Measurements from ENCODE around the gene TOMM34. TPM values are rescaled to one million over a fixed set of nuclear protein-coding genes. Genes with fewer than 3 reads are reported as not detected.

The TOMM34 gene
- total RNA-seq, 1 donor from 2014 or later = 19.3 TPM

GRCh38 chr20:44941120-44941691 is 19.0 kb downstream of the TOMM34 start:
- ATAC-seq (no peak), DNase-seq (ENCODE audit: low spot score) (no peak)
- intact Hi-C loops (cut with DNase I) = no loop called here

DNA sequence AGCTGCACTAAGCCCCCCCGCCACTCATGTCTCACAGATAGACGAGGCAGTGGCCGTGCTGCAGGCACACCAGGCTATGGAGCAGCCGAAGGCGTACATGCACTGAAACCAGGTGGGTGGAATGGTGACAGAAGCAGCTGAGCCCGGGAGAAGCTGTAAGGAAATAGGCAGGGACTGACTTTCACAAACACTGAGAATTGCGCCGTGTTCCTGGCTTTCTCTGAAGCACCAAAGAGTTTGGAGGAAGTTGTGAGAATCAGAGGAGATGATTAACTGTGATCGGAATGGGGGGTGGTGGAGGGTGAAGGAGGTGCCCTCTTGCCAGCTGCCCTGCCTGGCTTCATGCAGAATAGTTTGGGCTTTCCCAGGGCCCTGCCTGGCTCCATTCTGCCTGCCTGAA is 21.6 kb downstream of the TOMM34 start:
- no peak for DNase-seq (ENCODE audit: low spot score)
- intact Hi-C loops (cut with DNase I) = no loop called here

GRCh38 chr20:44936510-44936909 is 23.7 kb downstream of the TOMM34 start:
- intact Hi-C loops (cut with DNase I) = no loop called here
- ATAC-seq (no peak), DNase-seq (ENCODE audit: low spot score) (no peak)

More for the DNA sequence above, 21.6 kb downstream of the TOMM34 start:
- ATAC-seq = no peak

DNA sequence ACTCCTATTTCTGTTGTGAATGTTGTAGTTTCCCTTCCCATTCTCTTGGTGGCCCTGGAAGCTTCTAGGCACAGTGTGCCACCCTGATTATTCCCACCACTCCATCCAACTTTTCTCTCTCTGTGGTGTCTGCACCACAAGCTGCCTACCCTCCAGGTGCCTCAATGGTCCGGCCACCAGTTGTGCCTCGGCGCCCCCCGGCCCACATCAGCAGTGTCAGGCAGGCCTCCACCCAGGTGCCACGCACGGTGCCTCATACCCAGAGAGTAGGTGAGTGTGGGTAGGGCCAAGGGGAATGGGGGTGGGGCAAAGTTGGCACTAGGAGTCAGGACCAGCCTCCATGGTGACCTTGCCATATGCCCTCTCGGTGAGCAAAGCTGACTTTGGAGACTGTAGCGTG is 27.3 kb downstream of the TOMM34 start:
- no peak for ATAC-seq
- DNase-seq (ENCODE audit: low spot score) = no peak
- intact Hi-C loops (cut with DNase I) = no loop called here

DNA sequence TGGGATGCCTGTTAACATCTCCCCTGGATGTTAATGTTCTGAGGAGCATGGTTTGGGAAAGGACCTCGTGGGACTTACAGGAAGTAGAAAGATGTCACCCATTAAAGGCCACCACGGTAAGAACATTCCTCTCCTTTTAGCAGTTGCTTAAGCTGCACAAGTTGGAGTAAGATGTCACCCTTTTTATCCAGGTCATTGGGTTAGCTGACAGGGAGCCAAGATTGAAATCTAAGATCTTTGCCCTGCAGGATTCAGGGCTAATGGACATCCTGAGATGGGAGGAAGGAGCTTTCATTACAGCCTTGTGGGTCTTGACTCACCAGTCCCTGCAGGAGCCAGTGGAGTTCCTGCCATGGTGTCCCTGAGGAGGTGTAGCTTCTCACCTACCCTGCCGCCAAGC is 28.3 kb downstream of the TOMM34 start:
- intact Hi-C loops (cut with DNase I) = no loop called here
- ATAC-seq = no peak
- DNase-seq (ENCODE audit: low spot score) = no peak

GRCh38 chr20:44930517-44931168 is 29.6 kb downstream of the TOMM34 start:
- no peak for ATAC-seq
- no peak for DNase-seq (ENCODE audit: low spot score)
- intact Hi-C loops (cut with DNase I) = no loop called here

GRCh38 chr20:44928595-44928994 is 31.6 kb downstream of the TOMM34 start:
- intact Hi-C loops (cut with DNase I) = no loop called here
- DNase-seq (ENCODE audit: low spot score) (no peak), ATAC-seq (no peak)

DNA sequence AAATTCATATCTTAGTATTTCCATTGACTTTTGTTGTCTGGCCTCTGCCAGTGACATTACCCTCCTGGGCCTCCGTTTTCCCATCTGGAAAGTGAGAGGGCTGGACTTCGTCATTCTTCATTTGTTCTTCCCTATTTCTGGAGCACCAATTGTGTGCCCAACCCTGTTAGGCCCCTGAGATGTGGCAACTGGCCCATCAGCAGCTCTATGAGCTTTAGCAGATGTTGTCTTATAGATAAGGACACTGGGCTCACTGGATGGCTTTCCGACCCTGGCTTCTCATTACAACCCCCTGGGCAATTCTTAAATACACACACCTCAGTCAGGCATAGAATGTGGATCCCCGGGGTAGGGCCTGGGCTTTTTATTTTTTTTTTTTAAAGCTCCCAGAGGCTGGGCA is 35.7 kb downstream of the TOMM34 start:
- DNase-seq (ENCODE audit: low spot score) (no peak), ATAC-seq (no peak)
- intact Hi-C loops (cut with DNase I) = no loop called here

DNA sequence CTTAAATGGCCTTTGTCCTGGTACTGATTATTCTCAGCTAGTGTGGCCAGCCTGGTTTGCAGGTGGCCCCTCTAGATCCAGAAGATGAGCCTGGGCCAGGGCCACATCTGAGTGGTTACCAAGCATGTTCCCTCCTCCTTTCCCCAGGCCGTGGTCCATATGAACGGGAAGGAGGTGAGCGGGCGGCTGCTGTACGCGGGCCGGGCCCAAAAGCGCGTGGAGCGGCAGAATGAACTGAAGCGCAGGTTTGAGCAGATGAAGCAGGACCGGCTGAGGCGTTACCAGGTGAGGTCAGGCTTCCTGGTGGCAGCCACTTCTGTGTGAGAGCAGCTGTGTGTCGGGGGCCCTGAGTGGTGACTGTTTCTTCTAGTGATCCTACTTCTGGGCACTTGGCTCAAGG is 38.8 kb downstream of the TOMM34 start:
- DNase-seq (ENCODE audit: low spot score) (no peak), ATAC-seq (no peak)
- intact Hi-C loops (cut with DNase I) = no loop called here

DNA sequence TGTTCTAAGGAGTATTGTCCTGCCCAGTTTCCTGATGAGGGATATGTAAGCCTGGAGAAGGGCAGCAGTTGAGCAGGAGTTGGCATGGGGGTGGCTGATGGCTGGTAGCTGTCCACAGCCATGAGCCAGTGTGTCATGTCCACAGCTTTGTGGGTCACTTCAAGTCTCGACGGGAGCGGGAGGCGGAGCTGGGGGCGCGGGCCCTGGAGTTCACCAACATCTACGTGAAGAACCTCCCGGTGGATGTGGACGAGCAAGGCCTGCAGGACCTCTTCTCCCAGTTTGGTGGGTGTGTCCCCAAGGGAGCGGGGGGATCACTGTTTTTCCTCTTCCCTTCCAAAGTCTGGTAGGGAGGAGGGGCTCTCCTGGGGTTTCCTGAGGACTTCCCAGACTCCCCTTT is 41.4 kb downstream of the TOMM34 start:
- intact Hi-C loops (cut with DNase I) = no loop called here
- DNase-seq (ENCODE audit: low spot score) (peak; percentile 59), ATAC-seq (no peak)

DNA sequence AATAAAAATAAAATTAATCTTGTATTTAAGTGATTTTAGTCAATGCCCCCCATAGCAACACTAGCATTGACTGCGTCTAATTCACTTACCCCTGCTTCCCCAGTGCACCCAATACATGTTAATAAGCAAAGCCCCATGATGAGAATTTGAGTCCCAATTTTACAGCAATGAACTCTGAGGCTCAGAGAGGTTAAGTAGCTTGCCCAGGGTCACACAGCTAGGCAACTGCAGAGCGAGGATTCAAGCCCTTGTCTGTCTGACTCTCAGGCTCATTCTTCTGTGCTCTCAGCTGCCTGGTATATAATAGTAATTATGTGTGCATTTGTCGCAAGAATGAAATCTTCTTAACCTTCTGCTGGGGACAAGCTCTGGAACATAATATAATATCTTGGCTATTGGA is 41.9 kb downstream of the TOMM34 start:
- intact Hi-C loops (cut with DNase I) = no loop called here
- ATAC-seq (no peak), DNase-seq (ENCODE audit: low spot score) (no peak)

DNA sequence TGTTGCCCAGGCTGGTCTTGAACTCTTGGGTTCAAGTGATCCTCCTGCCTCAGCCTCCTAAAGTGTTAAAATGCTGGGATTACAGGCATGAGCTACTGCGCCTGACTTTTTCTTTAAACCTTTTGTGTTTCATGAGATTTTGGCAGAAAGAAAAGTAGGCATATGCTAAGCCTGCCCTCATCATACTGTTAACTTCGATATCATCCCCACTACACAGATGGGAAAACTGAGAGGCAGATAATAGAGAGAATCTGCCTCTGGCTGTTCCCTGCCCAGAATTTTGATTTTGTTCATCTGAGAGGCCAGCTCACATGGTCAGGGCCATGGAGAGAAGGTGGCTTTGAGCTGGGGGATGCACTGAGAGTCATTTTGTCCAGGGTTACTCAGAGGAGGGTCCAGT is 42.8 kb downstream of the TOMM34 start:
- ATAC-seq = no peak
- intact Hi-C loops (cut with DNase I) = no loop called here

DNA sequence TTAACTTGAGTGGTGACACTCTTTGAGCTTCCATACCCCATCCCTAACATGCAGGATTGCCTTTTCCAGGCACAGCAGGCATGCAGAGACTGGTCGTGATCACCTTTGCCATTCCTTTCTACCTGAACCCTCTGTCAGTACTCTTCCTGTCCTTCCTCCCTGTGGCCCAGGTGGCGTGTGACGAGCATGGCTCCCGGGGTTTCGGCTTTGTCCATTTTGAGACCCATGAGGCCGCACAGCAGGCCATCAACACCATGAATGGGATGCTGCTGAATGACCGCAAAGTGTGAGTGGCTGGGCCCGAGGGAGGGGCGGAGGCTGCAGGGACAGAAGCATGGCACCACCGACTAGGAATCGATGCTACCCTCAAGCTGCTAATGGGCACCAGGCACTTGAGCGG is 43.6 kb downstream of the TOMM34 start:
- DNase-seq (ENCODE audit: low spot score) (no peak), ATAC-seq (no peak)
- intact Hi-C loops (cut with DNase I) = no loop called here

More for the DNA sequence above, 42.8 kb downstream of the TOMM34 start:
- DNase-seq (ENCODE audit: low spot score) = no peak

DNA sequence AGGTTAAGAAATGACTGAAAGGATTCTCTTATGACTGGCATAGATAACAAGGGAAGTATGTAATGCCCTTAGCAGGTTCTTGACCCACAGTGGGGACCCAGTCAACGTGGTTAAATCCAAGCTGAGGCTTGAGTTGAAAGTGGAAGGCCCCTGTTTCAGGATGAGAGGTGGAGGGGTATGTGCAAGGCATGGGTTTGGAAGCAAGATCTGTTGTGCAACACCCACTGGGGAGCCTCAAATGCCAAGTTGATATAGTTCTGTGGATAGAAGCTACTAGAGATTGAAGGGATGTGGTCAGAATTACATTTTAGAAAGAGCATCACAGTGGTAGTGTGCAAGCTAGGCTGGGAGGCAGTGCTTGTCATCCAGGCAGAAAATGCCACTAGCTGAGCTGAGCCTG is 45.3 kb downstream of the TOMM34 start:
- ATAC-seq = no peak
- intact Hi-C loops (cut with DNase I) = no loop called here
- DNase-seq (ENCODE audit: low spot score) = no peak

- ATAC-seq (no peak), DNase-seq (ENCODE audit: low spot score) (no peak)
- intact Hi-C loops (cut with DNase I) = no loop called here
These were observed 48.0 kb downstream of the TOMM34 start for GRCh38 chr20:44912189-44912588.

- intact Hi-C loops (cut with DNase I) = no loop called here
- DNase-seq (ENCODE audit: low spot score) (no peak), ATAC-seq (no peak)
These were observed 48.8 kb downstream of the TOMM34 start for GRCh38 chr20:44911264-44911921.

DNA sequence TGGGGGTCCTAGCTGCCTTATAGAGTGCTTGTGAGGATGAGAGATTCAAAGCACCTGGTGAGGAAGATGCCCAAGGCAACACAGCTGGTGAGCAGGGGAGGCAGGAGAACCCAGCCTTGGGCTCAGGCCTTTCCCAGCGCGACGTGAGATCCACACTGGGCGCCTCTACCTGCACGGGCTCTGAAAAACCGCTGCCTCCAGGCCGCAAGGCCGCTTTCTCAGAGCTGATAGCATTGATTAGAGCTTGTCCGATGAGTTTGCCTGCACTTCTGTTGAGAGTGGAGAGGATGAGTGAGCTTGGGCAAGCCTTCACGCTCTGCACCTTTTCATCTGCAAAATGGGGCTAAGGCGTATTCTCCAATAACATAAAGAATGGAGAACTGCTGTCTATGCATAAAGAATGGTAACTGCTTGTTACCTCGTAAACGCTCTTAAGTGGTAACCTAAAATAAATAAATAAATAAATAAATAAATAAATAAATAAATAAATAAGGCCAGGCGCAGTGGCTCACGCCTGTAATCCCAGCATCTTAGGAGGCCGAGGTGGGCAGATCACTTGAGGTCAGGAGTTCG is 49.4 kb downstream of the TOMM34 start:
- no peak for DNase-seq (ENCODE audit: low spot score)
- ATAC-seq = no peak
- intact Hi-C loops (cut with DNase I) = no loop called here

GRCh38 chr20:44909872-44910689 is 50.1 kb downstream of the TOMM34 start, which contains the start of gene PABPC1L:
TSS of gene PABPC1L (plus strand) at chr20:44910060. CDS start at chr20:44910144, 84 bp downstream.
- DNase-seq (ENCODE audit: low spot score) = peak; percentile 70
- ATAC-seq = peak; percentile 90
- intact Hi-C loops (cut with DNase I) = no loop called here

Measured in sciatic nerve (tissue), 2 donors.